NCI-H82 treated with DMSO at 0.1 percent for 48 hours (cell line): ENCODE results near the gene NDC80.

Experiments used
- DNase-seq: peaks from one replicate; lab custom pipeline; 2025; ENCODE audit not compliant: unreplicated experiment; lab: John Stamatoyannopoulos, UW

The NDC80 gene

DNA sequence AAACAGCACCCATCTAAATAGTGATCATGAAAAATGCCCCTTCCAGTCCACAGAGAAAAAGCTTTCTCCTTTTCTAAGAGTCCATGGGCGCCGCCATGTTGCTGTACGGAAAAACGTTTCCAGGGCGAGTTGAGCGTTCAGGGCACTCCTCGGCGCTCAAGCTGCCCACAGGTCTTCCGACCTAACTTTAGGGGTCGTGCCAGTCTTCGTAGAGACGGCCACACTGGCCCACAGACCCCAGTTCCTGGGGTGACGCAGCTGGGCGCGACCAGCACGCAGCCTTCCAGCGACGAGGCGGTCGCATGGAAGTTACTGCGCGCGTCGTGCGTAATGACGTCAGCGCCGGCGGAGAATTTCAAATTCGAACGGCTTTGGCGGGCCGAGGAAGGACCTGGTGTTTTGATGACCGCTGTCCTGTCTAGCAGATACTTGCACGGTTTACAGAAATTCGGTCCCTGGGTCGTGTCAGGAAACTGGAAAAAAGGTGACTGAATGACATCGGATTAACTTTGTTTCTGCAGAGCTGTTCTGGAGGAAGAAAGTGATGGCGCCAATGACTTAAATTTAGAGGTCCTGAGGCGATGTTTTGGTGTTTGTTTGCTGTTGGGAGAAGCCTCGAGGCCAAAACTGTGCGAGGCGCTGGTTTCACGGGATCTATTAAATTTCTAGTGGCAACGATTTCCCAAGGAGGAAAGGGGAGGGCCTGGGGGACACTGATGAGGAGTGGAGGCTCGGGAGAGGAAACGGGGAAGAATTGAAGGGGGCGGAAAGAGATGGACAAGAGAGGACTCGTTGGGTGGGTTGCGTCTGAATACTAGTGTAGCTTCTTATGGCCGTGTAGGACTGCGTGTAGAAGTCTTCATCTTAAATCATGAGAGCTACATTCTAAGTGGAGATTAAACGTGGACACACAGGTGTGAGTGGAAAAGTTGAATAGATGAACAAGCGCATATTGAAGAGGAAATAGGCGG, at the start of gene NDC80, which contains the start of gene METTL4:
TSS of gene NDC80 (plus strand) at position 358 of the 971 bp plus-strand sequence. CDS start 1,429 bp downstream, outside the sequence.
TSS of gene METTL4 (minus strand) at position 306 of the 971 bp plus-strand sequence. CDS start 4,289 bp downstream, outside the sequence.
- peak; percentile 66 for DNase-seq

- DNase-seq, result no peak
Observed at GRCh38 chr18:2522112-2522511, 49.2 kb upstream of the NDC80 start.

- peak; percentile 22 for DNase-seq
Observed at GRCh38 chr18:2524794-2525198, 46.6 kb upstream of the NDC80 start.

GRCh38 chr18:2526329-2526728, 45.0 kb upstream of the NDC80 start:
- no peak for DNase-seq

- DNase-seq, result no peak
Observed at GRCh38 chr18:2529154-2529553, 42.2 kb upstream of the NDC80 start.

GRCh38 chr18:2531751-2532150, 39.6 kb upstream of the NDC80 start:
- no peak for DNase-seq

DNA sequence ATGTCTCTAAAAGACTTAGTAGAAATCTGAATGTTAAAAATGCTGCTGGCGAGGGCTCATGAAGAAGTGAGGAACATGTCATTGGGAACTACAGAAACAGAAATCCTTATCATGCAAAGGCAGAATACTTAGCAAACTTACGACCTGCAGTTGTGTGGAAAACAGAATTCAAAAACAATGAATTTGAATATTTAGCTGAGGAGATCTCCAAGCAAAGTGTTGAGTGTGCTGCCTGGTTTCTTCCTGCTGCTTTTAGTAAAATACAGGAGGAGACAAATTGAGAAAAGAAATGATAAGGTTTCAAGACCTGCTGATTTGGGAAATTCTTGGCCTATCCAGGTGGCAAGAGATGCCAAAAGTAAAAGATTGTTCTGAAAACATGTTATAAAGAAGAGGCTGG, 38.6 kb upstream of the NDC80 start:
- no peak for DNase-seq

GRCh38 chr18:2534906-2535305, 36.5 kb upstream of the NDC80 start:
- no peak for DNase-seq

DNA sequence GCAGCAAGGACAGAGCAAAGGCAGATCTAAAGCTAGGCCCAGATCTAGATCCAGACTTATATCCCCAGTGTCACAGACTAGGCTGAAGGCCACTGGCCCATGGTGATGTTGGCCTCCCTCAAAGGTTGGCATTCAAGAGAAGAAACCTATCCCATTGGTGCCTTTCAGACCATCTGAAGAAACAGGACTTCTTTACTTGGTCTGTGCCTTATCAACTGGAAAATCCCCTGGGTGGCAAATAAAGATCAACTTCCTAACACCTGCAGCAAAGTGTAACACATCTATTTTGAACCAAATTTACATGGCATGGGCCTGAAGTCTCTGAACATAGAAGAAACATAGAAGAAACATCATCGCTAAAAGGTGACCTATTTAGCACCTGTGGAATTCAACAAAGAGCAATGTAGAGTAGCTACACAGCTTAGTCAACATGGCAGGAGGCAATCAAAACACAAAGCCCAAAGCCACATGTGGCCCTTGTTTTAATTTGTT, 35.9 kb upstream of the NDC80 start:
- no peak for DNase-seq

- DNase-seq, result no peak
Observed at GRCh38 chr18:2536063-2536462, 35.3 kb upstream of the NDC80 start.

GRCh38 chr18:2536493-2536892, 34.9 kb upstream of the NDC80 start:
- no peak for DNase-seq

DNA sequence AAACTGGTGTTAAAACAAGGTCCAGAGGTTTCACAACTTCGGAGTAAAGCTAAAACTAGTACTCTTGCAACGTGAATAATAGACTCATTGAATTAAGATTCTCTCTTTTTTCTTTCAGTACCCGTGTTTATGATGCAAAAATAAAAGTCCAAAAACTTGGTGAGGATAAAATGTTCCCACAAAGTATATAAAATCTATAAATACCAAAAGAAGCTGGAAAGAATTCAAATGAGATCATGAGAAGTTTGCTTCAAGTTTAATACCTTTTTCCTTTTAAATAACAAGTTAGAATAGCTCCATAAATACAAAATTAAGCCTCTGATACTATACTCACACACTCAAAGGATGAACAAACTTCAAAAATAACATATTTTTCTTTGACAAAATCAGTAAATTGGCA, 34.1 kb upstream of the NDC80 start:
- DNase-seq, result no peak

DNA sequence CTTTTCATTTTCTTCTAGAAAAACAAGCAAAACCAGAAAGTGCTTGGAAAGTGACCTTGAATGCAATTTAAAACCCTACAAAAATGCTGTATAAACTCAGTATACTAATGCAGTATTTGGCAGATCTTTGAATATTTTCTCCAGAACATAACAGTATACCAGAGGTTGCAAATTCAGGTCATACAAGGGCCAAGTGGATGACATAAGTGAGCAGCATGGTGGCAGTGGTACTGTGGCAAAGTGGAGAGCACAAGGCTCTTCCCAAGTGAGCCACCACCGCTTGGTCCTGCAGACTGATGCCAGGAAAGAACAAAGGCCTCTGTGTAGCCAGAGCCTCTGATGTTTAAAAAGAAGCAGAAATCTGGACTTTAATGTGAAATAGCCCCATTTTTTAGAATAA, 33.1 kb upstream of the NDC80 start:
- DNase-seq, result no peak

- no peak for DNase-seq
Observed at GRCh38 chr18:2538844-2539243, 32.5 kb upstream of the NDC80 start.

- DNase-seq, result no peak
Observed at GRCh38 chr18:2540575-2540974, 30.8 kb upstream of the NDC80 start.

DNA sequence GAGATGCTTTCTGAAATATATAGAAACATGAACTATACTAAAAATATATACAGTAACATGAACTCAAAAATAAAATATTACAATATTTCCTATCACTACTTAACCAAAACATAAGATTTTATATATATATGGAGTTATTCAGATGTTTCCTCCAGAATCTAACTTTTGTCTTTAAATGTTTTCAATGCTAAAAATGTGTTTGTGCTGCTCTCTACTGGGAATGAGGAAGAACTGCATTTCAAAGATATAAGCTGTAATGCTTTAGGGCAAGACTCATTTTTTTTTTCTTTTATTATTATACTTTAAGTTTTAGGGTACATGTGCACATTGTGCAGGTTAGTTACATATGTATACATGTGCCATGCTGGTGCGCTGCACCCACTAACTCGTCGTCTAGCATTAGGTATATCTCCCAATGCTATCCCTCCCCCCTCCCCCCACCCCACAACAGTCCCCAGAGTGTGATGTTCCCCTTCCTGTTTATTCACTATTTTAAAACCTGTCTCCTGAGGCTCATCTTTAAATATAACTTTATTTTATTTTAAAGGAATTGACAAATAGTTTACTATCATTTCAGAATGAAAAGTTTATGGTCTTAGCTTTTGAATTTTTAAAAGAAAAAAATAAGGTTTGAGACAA, 29.3 kb upstream of the NDC80 start:
- peak; percentile 62 for DNase-seq

- DNase-seq, result no peak
Observed at GRCh38 chr18:2545155-2545554, 26.2 kb upstream of the NDC80 start.

GRCh38 chr18:2547477-2548087, 23.8 kb upstream of the NDC80 start:
- peak; percentile 19 for DNase-seq

GRCh38 chr18:2549462-2549861, 21.9 kb upstream of the NDC80 start:
- no peak for DNase-seq

DNA sequence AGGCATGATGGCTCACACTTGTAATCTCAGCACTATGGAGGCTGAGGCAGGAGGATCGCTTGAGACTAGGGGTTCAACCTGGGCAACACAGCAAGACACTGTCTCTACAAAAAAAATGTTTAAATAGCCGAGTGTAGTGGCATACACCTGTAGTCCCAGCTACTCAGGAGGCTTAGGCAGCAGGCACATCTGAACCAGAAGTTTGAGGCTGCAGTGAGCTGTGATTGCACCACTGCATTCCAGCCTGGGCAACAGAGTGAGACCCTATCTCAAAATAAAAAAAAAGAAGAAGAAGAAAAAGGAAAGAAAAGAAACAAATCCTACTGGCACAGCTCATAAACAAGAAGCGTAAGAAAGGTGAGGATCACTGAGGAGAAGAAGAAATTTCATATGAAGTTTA, 19.9 kb upstream of the NDC80 start:
- DNase-seq, result no peak

DNA sequence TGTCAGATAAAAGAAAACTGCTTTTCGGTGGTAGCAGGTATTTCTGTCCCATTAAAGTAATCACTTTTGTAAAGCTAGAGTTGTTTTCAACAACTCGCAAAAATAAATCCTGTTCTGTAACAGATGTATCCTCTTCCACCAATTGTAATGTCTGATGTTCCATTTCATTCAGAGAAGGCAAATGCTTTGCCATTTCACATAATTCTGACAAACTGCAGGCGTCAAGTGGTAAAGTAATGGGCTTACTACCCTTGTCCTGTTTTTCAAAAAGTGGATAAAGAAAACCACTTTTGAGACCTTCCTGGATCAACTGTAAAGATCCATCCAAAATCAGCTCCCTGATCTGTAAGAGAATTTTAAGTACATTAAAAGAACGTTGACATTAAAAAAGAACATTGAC, 16.7 kb upstream of the NDC80 start:
- DNase-seq, result no peak
